ENCODE measurements around the gene AGAP1. TPM values are rescaled to one million over a fixed set of nuclear protein-coding genes. Genes with fewer than 3 reads are reported as not detected.

AGAP1 gene
- total RNA-seq, 1 donor from 2014 or later, result 17.5 TPM

GRCh38 chr2:235550378-235550760 is 56.5 kb downstream of the AGAP1 start:
- no peak overlapping the region for H3K4me3 ChIP-seq (ENCODE audit: low read depth, low read length)
- no peak for TF ChIP-seq CTCF (conservative IDR thresholded peaks at IDR 0.05; ENCODE audit: low read depth, low read length)
- no peak for DNase-seq (ENCODE audit: low read depth)

- no peak for DNase-seq (ENCODE audit: low read depth)
- no peak for TF ChIP-seq CTCF (conservative IDR thresholded peaks at IDR 0.05; ENCODE audit: low read depth, low read length)
- H3K4me3 ChIP-seq (ENCODE audit: low read depth, low read length), result no peak overlapping the region
Observed at GRCh38 chr2:235550946-235551345, 57.1 kb downstream of the AGAP1 start.

- peak; percentile 93 for TF ChIP-seq CTCF (conservative IDR thresholded peaks at IDR 0.05; ENCODE audit: low read depth, low read length)
- no peak overlapping the region for H3K4me3 ChIP-seq (ENCODE audit: low read depth, low read length)
- peak; percentile 44 for DNase-seq (ENCODE audit: low read depth)
Observed at GRCh38 chr2:235551965-235552364, 58.1 kb downstream of the AGAP1 start.

GRCh38 chr2:235552671-235553070 is 58.8 kb downstream of the AGAP1 start:
- TF ChIP-seq CTCF (conservative IDR thresholded peaks at IDR 0.05; ENCODE audit: low read depth, low read length), result no peak
- H3K4me3 ChIP-seq (ENCODE audit: low read depth, low read length), result no peak overlapping the region
- no peak for DNase-seq (ENCODE audit: low read depth)

GRCh38 chr2:235553291-235553690 is 59.4 kb downstream of the AGAP1 start:
- TF ChIP-seq CTCF (conservative IDR thresholded peaks at IDR 0.05; ENCODE audit: low read depth, low read length), result no peak
- H3K4me3 ChIP-seq (ENCODE audit: low read depth, low read length), result no peak overlapping the region
- no peak for DNase-seq (ENCODE audit: low read depth)

GRCh38 chr2:235553696-235554100 is 59.9 kb downstream of the AGAP1 start:
- no peak for TF ChIP-seq CTCF (conservative IDR thresholded peaks at IDR 0.05; ENCODE audit: low read depth, low read length)
- no peak for DNase-seq (ENCODE audit: low read depth)

GRCh38 chr2:235554385-235554784 is 60.5 kb downstream of the AGAP1 start:
- DNase-seq (ENCODE audit: low read depth), result no peak
- no peak overlapping the region for H3K4me3 ChIP-seq (ENCODE audit: low read depth, low read length)
- no peak for TF ChIP-seq CTCF (conservative IDR thresholded peaks at IDR 0.05; ENCODE audit: low read depth, low read length)

More at GRCh38 chr2:235553696-235554100, 59.9 kb downstream of the AGAP1 start:
- no peak overlapping the region for H3K4me3 ChIP-seq (ENCODE audit: low read depth, low read length)

Measured in epithelial cell of proximal tubule (primary cell).